Measurements from ENCODE around the gene PLXNA4. TPM values are rescaled to one million over a fixed set of nuclear protein-coding genes. Genes with fewer than 3 reads are reported as not detected.

The PLXNA4 gene
- total RNA-seq, 4 donors from 2014 or later, result 1.1 to 2.8 (median 1.4) TPM

DNA sequence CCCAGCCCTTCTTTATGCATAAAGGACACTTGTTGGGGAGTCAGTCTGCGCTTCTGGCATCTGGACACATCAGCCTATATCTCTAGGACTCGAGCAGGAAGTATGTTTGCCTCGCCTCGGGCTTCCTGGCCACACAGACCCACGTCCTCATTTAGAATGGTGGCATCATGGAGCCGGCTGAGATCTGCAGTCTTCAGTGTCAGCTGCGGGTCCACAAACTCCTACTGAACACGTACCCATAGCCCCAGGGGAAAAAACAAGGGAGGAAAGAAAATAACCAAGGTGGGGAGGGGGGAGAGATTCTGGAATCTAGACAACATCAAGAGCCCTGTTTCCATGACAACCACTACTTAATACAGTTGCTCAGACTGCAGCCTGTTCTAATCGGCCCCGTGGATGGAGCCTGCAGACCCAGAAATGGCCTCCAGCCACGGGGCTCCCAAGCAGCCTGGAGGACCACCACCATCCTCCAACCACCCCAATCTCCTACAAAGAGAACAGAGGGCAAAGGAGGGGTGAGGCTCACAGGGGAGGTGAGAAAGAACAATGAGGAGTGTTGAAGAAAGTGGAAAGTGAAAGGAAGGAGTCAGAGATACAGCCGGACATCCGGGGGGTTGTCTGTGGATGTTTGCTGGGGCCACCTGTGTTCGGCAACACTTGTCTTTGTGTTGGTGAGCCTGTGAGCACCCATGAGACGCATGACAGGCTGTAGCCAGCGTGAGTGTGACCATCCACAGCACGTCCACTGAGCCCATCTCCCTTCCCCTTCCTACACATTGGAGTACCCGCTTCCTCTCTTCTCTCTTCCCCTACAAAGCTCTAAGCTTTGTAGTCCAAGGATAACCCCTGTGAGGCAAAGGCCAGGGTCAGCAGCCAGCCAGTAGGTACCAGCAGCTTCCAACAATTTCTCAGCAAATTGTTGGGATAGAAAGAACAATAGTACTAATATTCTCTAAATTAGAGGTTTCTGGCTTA, 141.0 kb downstream of the PLXNA4 start:
- TF ChIP-seq POLR2A (IDR thresholded peaks at IDR 0.05) (no peak), CTCF (IDR thresholded peaks at IDR 0.05) (no peak), POLR2AphosphoS5 (IDR thresholded peaks at IDR 0.05) (no peak), EP300 (IDR thresholded peaks at IDR 0.05; ENCODE audit: low read depth) (no peak)
- intact Hi-C loops (cut with DNase I; ENCODE audit: low total_unique reads), result no loop called here
- no peak for DNase-seq

DNA sequence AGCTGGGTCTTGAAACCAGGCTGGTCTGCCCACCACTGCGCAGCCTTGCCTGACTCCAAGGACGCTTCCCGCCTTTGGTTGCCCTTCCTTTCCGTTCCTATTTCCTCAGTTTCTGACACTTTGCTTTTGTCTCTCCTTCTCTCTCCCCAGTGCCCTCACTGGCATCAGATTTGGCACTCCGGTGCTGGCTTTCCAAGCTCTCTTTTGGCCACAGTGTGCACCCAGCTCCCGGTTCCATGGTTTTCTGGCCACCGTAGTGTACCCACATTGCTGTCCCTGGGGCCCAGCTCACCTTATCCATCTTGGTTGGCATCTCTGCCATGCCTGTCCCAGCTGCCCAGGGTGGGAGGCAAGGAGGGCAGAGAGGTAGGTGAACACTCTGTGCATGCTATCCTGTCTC, 142.2 kb downstream of the PLXNA4 start:
- no peaks in the 10 kb centered on the region for H3K36me3 ChIP-seq
- peaks cover 6 to 16% (median 10%) of the 10 kb centered on the region in 4 donors for H3K4me1 ChIP-seq
- no peaks in the 10 kb centered on the region for H3K9me3 ChIP-seq
- DNase-seq, result no peak
- intact Hi-C loops (cut with DNase I; ENCODE audit: low total_unique reads), result no loop called here
- H3K27ac ChIP-seq, result no peak overlapping the region
- no peak for TF ChIP-seq POLR2A (IDR thresholded peaks at IDR 0.05)
- TF ChIP-seq EP300 (IDR thresholded peaks at IDR 0.05; ENCODE audit: low read depth), result no peak
- TF ChIP-seq POLR2AphosphoS5 (IDR thresholded peaks at IDR 0.05), result no peak
- TF ChIP-seq CTCF (IDR thresholded peaks at IDR 0.05), result no peak
- in situ Hi-C loops (cut with MboI; ENCODE audit: low pct_ligation_motif_present in 1 of 4, low pct_unique_long_range_greater_than_20kb in 1 of 4, low sequenced_read_pairs in 3 of 4), result no loop called here
- 93 to 100% methylated on average over 5 to 7 of the region's 7 CpGs for WGBS, 2 donors (ENCODE audit: low coverage in 1 of 2)
- no peaks in the 10 kb centered on the region for H3K27me3 ChIP-seq
- no peak overlapping the region for H3K4me3 ChIP-seq

More for the DNA sequence above, 141.0 kb downstream of the PLXNA4 start:
- Histone ChIP-seq H3K4me3 (no peak overlapping the region), H3K36me3 (no peaks in the 10 kb centered on the region), H3K27me3 (no peaks in the 10 kb centered on the region), H3K9me3 (no peaks in the 10 kb centered on the region), H3K27ac (no peak overlapping the region), H3K4me1 (peaks cover 4 to 14% (median 10%) of the 10 kb centered on the region in 4 donors)
- 58 to 60% methylated on average over 2 to 18 of the region's 18 CpGs for WGBS, 2 donors (ENCODE audit: low coverage in 1 of 2)
- in situ Hi-C loops (cut with MboI; ENCODE audit: low pct_ligation_motif_present in 1 of 4, low pct_unique_long_range_greater_than_20kb in 1 of 4, low sequenced_read_pairs in 3 of 4), result no loop called here

DNA sequence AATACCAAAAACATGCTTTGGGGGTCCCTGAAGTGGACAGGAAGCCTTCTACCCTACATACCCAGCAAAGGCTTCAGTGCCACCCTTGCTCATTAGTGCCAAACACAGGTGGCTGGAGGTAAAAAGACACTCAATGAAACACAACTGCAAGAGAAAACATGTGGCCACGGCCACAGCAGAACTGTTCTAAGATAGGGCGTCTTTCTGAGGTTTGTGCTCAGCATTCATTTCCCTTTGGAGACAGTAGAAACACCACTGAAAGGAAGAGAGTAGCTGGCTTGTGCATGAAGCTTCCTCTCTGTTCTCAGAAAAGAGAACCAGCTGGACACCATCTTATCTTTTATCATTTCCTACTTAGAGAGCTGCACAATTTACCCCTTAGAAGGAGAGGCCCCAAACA, 143.0 kb downstream of the PLXNA4 start:
- 74 to 100% methylated on average over 1 to 2 of the region's 2 CpGs for WGBS, 2 donors (ENCODE audit: low coverage in 1 of 2)
- no peak for TF ChIP-seq EP300 (IDR thresholded peaks at IDR 0.05; ENCODE audit: low read depth)
- Histone ChIP-seq H3K4me1 (peaks cover 6 to 16% (median 10%) of the 10 kb centered on the region in 4 donors), H3K4me3 (no peak overlapping the region), H3K9me3 (no peaks in the 10 kb centered on the region), H3K27ac (no peak overlapping the region), H3K36me3 (no peaks in the 10 kb centered on the region), H3K27me3 (no peaks in the 10 kb centered on the region)
- intact Hi-C loops (cut with DNase I; ENCODE audit: low total_unique reads) (no loop called here), in situ Hi-C loops (cut with MboI; ENCODE audit: low pct_ligation_motif_present in 1 of 4, low pct_unique_long_range_greater_than_20kb in 1 of 4, low sequenced_read_pairs in 3 of 4) (no loop called here)
- no peak for DNase-seq

GRCh38 chr7:132430861-132431822, 145.1 kb downstream of the PLXNA4 start:
- in situ Hi-C loops (cut with MboI; ENCODE audit: low pct_ligation_motif_present in 1 of 4, low pct_unique_long_range_greater_than_20kb in 1 of 4, low sequenced_read_pairs in 3 of 4) (no loop called here), intact Hi-C loops (cut with DNase I; ENCODE audit: low total_unique reads) (no loop called here)
- H3K36me3 ChIP-seq, result no peaks in the 10 kb centered on the region
- 39 to 51% methylated on average over 5 to 13 of the region's 13 CpGs for WGBS, 2 donors (ENCODE audit: low coverage in 1 of 2)
- H3K27ac ChIP-seq, result no peak overlapping the region
- H3K4me3 ChIP-seq, result no peak overlapping the region
- DNase-seq, result peak; percentile 72
- TF ChIP-seq POLR2AphosphoS5 (IDR thresholded peaks at IDR 0.05) (no peak), POLR2A (IDR thresholded peaks at IDR 0.05) (no peak), EP300 (IDR thresholded peaks at IDR 0.05; ENCODE audit: low read depth) (no peak), CTCF (IDR thresholded peaks at IDR 0.05) (no peak)
- H3K9me3 ChIP-seq, result no peaks in the 10 kb centered on the region
- H3K4me1 ChIP-seq, result peaks cover 6 to 16% (median 10%) of the 10 kb centered on the region in 4 donors
- no peaks in the 10 kb centered on the region for H3K27me3 ChIP-seq
